ENCODE data around the gene CADM4.
A peak's percentile ranks its signal among the peaks of the same experiment; 100 is the strongest.
"Not testable (repeated sequence)": the region's sequence is repeated elsewhere in the genome, so short reads cannot be mapped to it uniquely, and the experiment has no call there.

CADM4 gene

GRCh38 chr19:43610493-43610892, 29.2 kb downstream of the CADM4 start:
- DNase-seq (ENCODE audit: low spot score in 2 of 2) (no peak), ATAC-seq (no peak)
- peak overlapping the region; percentile 89 for H3K27ac Mint-ChIP-seq
- H3K36me3 Mint-ChIP-seq: peaks cover 23% of the 10 kb centered on the region
- no peak overlapping the region for H3K4me3 Mint-ChIP-seq
- peaks cover 39% of the 10 kb centered on the region for H3K4me1 Mint-ChIP-seq
- H3K9me3 Mint-ChIP-seq: no peaks in the 10 kb centered on the region

- DNase-seq (ENCODE audit: low spot score in 2 of 2) (no peak), ATAC-seq (no peak)
- Mint-ChIP-seq H3K27ac (peak overlapping the region; percentile 80), H3K9me3 (no peaks in the 10 kb centered on the region), H3K4me1 (peaks cover 38% of the 10 kb centered on the region), H3K4me3 (no peak overlapping the region), H3K36me3 (peaks cover 24% of the 10 kb centered on the region)
Observed at GRCh38 chr19:43609872-43610271, 29.8 kb downstream of the CADM4 start.

GRCh38 chr19:43607238-43608205, 32.1 kb downstream of the CADM4 start:
- Mint-ChIP-seq H3K4me1 (peaks cover 25% of the 10 kb centered on the region), H3K27ac (peak overlapping the region; percentile 88), H3K9me3 (no peaks in the 10 kb centered on the region), H3K36me3 (peaks cover 30% of the 10 kb centered on the region), H3K4me3 (no peak overlapping the region)
- ATAC-seq: no peak
- no peak for DNase-seq (ENCODE audit: low spot score in 2 of 2)

DNA sequence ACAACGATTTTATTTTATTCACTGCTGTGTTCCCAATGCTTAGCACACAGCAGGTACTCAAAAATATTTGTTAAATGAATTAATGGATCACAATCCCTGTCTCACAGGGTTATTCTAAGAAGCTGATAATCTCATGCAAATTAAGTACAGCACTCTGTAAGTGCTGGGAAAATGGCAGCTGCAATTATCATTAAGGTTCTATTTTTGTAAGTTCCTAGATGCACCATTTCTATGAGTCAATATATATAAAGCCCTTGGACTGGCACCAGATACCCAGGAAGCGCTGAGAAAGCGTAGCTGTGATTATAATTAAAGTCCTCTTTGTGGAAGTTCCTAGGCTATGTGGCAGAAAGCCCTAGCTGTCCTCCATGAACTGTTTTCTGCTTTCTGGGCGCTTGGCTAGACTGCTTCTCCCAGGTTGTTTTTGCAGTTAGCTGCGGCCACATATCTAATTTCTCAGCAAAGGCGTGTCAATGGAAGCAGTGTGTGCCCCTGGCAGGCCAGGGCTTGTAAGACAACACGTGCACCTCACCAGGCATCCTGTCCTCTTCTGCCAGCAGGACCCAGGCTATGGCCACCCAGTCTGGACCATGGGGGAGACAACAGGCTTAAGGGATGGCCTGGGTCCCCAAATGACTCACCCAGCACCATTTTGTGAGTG, 33.0 kb downstream of the CADM4 start:
- Mint-ChIP-seq H3K27ac (peak overlapping the region; percentile 88), H3K4me1 (peaks cover 17% of the 10 kb centered on the region), H3K4me3 (no peak overlapping the region), H3K9me3 (no peaks in the 10 kb centered on the region), H3K36me3 (peaks cover 31% of the 10 kb centered on the region)
- no peak for DNase-seq (ENCODE audit: low spot score in 2 of 2)
- ATAC-seq: no peak

- H3K36me3 Mint-ChIP-seq: peaks cover 37% of the 10 kb centered on the region
- no peaks in the 10 kb centered on the region for H3K9me3 Mint-ChIP-seq
- no peak overlapping the region for H3K4me3 Mint-ChIP-seq
- H3K27ac Mint-ChIP-seq: peak overlapping the region; percentile 88
- H3K4me1 Mint-ChIP-seq: peaks cover 13% of the 10 kb centered on the region
- no peak for DNase-seq (ENCODE audit: low spot score in 2 of 2)
- ATAC-seq: no peak
Observed at GRCh38 chr19:43605875-43606568, 33.6 kb downstream of the CADM4 start.

DNA sequence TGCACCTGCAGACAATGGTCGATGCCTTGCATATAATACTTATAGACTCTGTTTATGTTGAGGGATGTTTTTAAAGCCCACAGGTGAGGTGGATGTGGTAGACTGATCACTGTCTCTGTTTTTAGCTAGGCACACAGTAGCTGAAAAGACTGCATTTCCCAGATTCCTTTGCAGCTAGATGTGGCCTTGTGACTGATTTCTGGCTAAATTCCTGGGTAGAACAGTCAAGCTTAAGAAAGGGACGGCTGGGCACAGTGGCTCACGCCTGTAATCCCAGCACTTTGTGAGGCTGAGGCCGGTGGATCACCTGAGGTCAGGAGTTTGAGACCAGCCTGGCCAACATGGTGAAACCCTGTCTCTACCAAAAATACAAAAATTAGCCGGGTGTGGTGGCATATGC, 39.3 kb downstream of the CADM4 start:
- Mint-ChIP-seq H3K27ac (peak overlapping the region; percentile 14), H3K36me3 (peaks cover 67% of the 10 kb centered on the region), H3K4me1 (peaks cover 28% of the 10 kb centered on the region)
- not testable (repeated sequence) for DNase-seq (ENCODE audit: low spot score in 2 of 2); H3K4me3 Mint-ChIP-seq; H3K9me3 Mint-ChIP-seq; ATAC-seq

DNA sequence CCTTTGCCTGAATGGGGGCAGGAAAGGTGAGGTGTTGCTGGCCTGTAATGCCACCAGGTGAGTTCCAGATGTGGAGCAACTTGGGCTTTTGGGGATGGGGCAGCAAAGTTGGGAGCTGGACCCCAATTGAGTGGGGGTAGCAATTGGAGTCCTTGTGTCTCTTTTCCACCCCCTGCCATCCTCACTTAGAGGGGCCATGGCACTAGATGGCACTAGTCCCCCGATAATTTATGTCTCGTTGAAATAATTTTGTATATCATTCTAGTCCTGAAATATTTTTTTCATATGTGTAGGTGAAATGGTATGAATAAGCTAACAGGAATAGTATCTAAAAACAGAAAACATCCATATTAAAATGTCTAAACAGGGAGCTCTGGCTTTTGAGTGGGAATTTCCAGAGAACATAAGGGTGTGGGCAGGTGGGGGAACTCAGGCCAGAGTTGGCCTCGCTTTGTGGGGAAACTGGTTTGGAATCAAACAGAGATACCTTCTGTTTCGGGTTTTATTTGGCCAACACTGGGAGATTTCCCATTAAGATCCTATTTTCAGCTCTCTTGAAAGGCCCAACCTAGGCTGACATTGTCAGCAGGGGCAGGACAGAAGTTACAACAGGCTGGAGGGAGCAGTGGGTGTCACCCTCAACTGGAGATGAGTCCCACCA, 39.9 kb downstream of the CADM4 start:
- peak overlapping the region; percentile 14 for H3K27ac Mint-ChIP-seq
- H3K4me3 Mint-ChIP-seq: no peak overlapping the region
- no peak for ATAC-seq
- H3K9me3 Mint-ChIP-seq: no peaks in the 10 kb centered on the region
- peaks cover 28% of the 10 kb centered on the region for H3K4me1 Mint-ChIP-seq
- no peak for DNase-seq (ENCODE audit: low spot score in 2 of 2)
- H3K36me3 Mint-ChIP-seq: peaks cover 73% of the 10 kb centered on the region

- peaks cover 33% of the 10 kb centered on the region for H3K4me1 Mint-ChIP-seq
- no peaks in the 10 kb centered on the region for H3K9me3 Mint-ChIP-seq
- no peak for DNase-seq (ENCODE audit: low spot score in 2 of 2)
- ATAC-seq: no peak
- peak overlapping the region; percentile 95 for H3K4me3 Mint-ChIP-seq
- peaks cover 80% of the 10 kb centered on the region for H3K36me3 Mint-ChIP-seq
- peak overlapping the region; percentile 69 for H3K27ac Mint-ChIP-seq
Observed at GRCh38 chr19:43598445-43599240, 41.0 kb downstream of the CADM4 start.

DNA sequence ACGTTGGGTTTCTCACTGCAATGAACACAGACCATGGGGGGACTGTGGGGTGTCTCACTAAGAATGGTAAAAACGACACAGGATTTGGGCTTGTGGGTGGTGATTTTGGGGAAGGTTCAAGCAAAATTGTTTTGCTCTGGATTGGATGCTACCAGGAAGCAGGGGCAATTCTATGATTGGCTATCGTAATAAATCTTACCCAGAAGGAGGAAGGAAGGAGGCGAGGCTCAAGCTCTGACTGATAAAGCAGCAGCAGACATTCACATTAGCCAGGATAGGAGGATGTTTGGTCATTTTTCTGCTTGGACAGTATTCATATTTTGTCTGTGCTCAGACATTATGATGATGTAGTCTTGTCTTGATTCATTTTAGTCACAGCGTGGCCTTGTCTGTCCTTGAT, 41.8 kb downstream of the CADM4 start:
- Mint-ChIP-seq H3K4me3 (peak overlapping the region; percentile 95), H3K4me1 (peaks cover 39% of the 10 kb centered on the region), H3K27ac (peak overlapping the region; percentile 100), H3K9me3 (no peaks in the 10 kb centered on the region), H3K36me3 (peaks cover 82% of the 10 kb centered on the region)
- DNase-seq (ENCODE audit: low spot score in 2 of 2) (no peak), ATAC-seq (no peak)

DNA sequence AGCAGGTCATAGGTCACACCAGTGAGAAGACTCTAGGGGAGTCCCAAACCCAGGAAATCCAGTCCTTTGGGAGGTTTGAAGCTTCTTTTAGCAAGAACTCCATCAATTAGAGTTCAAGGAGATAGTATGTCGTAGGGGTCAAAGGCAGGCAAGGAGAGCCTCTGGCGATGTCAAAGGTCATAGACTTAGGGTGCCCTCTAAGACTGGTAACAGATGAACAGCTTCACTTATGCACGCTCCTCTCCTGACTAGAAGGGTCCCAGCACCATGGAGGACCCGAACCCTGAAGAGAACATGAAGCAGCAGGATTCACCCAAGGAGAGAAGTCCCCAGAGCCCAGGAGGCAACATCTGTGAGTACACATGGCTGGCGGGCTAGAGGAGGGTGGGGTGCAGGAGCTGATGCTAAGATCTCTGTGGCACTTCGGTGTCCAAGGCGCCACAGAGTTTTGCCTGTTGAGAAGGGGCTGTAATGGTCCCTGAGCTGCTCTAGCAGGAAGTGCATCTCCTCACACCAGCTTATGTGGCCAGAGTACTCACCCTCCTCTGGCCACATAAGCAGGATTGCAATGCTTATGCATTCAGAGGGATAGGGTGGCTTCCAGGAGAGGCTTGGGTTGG, 42.7 kb downstream of the CADM4 start:
- ATAC-seq (no peak), DNase-seq (ENCODE audit: low spot score in 2 of 2) (peak in 1 of 2 donors; percentile 56)
- H3K9me3 Mint-ChIP-seq: no peaks in the 10 kb centered on the region
- H3K4me3 Mint-ChIP-seq: peak overlapping the region; percentile 95
- peaks cover 39% of the 10 kb centered on the region for H3K4me1 Mint-ChIP-seq
- peaks cover 80% of the 10 kb centered on the region for H3K36me3 Mint-ChIP-seq
- peak overlapping the region; percentile 100 for H3K27ac Mint-ChIP-seq

GRCh38 chr19:43595999-43596841, 43.4 kb downstream of the CADM4 start, which contains the start of the genes IRGQ and ZNF576:
IRGQ (minus strand) TSS chr19:43596134; CDS start chr19:43595338, 796 bp downstream.
ZNF576 (plus strand) TSS chr19:43596595; CDS start chr19:43597109, 514 bp downstream.
- Mint-ChIP-seq H3K27ac (peak within 1 kb of the TSS; percentile 100), H3K36me3 (peaks cover 80% of the 10 kb centered on the region), H3K9me3 (no peaks in the 10 kb centered on the region), H3K4me3 (peak within 1 kb of the TSS; percentile 95), H3K4me1 (peaks cover 39% of the 10 kb centered on the region)
- ATAC-seq (peak; percentile 85), DNase-seq (ENCODE audit: low spot score in 2 of 2) (peak; percentile 100)

DNA sequence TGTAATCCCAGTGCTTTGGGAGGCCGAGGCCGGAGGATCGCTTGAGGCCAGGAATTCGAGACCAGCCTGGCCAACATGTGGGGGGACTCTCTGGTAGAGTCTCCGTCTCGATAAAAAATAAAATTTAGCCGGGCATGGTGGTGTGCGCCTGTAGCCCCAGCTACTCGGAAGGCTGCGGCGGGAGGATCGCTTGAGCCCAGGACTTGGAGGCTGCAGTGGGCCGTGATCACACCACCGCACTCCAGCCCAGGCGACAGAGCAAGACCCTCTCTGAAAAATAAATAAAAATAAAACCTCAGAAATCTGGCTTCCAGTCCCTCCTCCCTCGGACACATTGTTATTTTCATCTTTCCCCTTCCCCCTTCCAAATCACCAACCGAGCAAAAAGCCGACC, 44.0 kb downstream of the CADM4 start:
- Mint-ChIP-seq H3K36me3 (peaks cover 84% of the 10 kb centered on the region), H3K4me3 (peak overlapping the region; percentile 95), H3K9me3 (no peaks in the 10 kb centered on the region), H3K4me1 (peaks cover 39% of the 10 kb centered on the region), H3K27ac (peak overlapping the region; percentile 100)
- DNase-seq (ENCODE audit: low spot score in 2 of 2) (no peak), ATAC-seq (peak; percentile 35)

Measured in stimulated activated effector memory CD8-positive, alpha-beta T cell treated with anti-CD3 and anti-CD28 coated beads, Interleukin-12 subunit alpha, Interleukin-12 subunit beta, amount 100 ng/mL, for 72 hours (primary cell).